ENCODE results near the gene AAK1. TPM values are rescaled to one million over a fixed set of nuclear protein-coding genes. Genes with fewer than 3 reads are reported as not detected.

AAK1 gene
- total RNA-seq, 1 experiment from 2014 or later, result 30.6 TPM

- no peak overlapping the region for H3K27ac ChIP-seq (ENCODE audit: insufficient read length, low read depth, low read length)
- H3K4me1 Mint-ChIP-seq, result no peaks in the 10 kb centered on the region
- no peak overlapping the region for H3K27ac Mint-ChIP-seq
Measured at GRCh38 chr2:69619725-69620124, 23.8 kb downstream of the AAK1 start.

More at GRCh38 chr2:69619725-69620124, 23.8 kb downstream of the AAK1 start:
- no peak overlapping the region for H3K18ac ChIP-seq (ENCODE audit: insufficient read length, low read depth, low read length)
- no peaks in the 10 kb centered on the region for H3K27me3 ChIP-seq (ENCODE audit: insufficient read depth, low read length)
- no peak for DNase-seq
- H2BK120ac ChIP-seq (ENCODE audit: low read depth, low read length, poor library complexity, severe bottlenecking), result no peak overlapping the region
- H3K14ac ChIP-seq (ENCODE audit: insufficient read depth, low read length), result no peak overlapping the region
- no peaks in the 10 kb centered on the region; the same call in 1 of the 2 replicates for H3K4me1 ChIP-seq (ENCODE audit: insufficient read depth, low read length)
- no peak overlapping the region for H2BK12ac ChIP-seq (ENCODE audit: insufficient read length, low read depth, low read length)
- no peak overlapping the region for H3K4ac ChIP-seq (ENCODE audit: low read depth, low read length)
- TF ChIP-seq, protein P1, sequence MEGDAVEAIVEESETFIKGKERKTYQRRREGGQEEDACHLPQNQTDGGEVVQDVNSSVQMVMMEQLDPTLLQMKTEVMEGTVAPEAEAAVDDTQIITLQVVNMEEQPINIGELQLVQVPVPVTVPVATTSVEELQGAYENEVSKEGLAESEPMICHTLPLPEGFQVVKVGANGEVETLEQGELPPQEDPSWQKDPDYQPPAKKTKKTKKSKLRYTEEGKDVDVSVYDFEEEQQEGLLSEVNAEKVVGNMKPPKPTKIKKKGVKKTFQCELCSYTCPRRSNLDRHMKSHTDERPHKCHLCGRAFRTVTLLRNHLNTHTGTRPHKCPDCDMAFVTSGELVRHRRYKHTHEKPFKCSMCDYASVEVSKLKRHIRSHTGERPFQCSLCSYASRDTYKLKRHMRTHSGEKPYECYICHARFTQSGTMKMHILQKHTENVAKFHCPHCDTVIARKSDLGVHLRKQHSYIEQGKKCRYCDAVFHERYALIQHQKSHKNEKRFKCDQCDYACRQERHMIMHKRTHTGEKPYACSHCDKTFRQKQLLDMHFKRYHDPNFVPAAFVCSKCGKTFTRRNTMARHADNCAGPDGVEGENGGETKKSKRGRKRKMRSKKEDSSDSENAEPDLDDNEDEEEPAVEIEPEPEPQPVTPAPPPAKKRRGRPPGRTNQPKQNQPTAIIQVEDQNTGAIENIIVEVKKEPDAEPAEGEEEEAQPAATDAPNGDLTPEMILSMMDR (conservative IDR thresholded peaks at IDR 0.05), result no peak
- no peaks in the 10 kb centered on the region for H3K79me1 ChIP-seq (ENCODE audit: insufficient read depth, low read depth, low read length, poor library complexity, severe bottlenecking)
- H2AK5ac ChIP-seq (ENCODE audit: insufficient read length, low read length), result no peak overlapping the region
- H3K9ac ChIP-seq (ENCODE audit: extremely low read depth, insufficient read length, low read length), result no peak overlapping the region
- no peak overlapping the region for H3K23ac ChIP-seq (ENCODE audit: insufficient read length, low read depth, low read length)
- H3T11ph ChIP-seq (ENCODE audit: low read length), result no peak overlapping the region
- WGBS (ENCODE audit: extremely low coverage, insufficient read length, low lambda C conversion rate), result no CpG with 5 or more reads among the region's 3 CpGs
- no peak overlapping the region for H2BK15ac ChIP-seq (ENCODE audit: low read depth, low read length)
- H2BK20ac ChIP-seq (ENCODE audit: low read depth, low read length, poor library complexity, severe bottlenecking), result no peak overlapping the region
- H4K91ac ChIP-seq (ENCODE audit: insufficient read length, low read depth, low read length), result no peak overlapping the region
- Mint-ChIP-seq H3K9me3 (peaks cover 0 to 2% of the 10 kb centered on the region in 2 experiments; a peak in 1 of 5 replicates), H3K27me3 (ENCODE audit: low read depth) (no peaks in the 10 kb centered on the region), H3K36me3 (ENCODE audit: insufficient read depth in 1 of 3, low read depth in 3 of 3) (peaks cover 3 to 5% (median 4%) of the 10 kb centered on the region in 3 experiments; a peak in 5 of 7 replicates), H3K4me3 (no peak overlapping the region)
- no peak overlapping the region for H3K56ac ChIP-seq (ENCODE audit: insufficient read length, low read depth, low read length)
- no peaks in the 10 kb centered on the region for H3K9me3 ChIP-seq (ENCODE audit: control insufficient read depth, low read depth, low read length)
- no peaks in the 10 kb centered on the region for H4K20me1 ChIP-seq (ENCODE audit: control insufficient read depth, insufficient read depth, insufficient read length)
- no peak overlapping the region for H4K8ac ChIP-seq (replicated peaks; ENCODE audit: insufficient read length, low read depth, low read length)
- H3K23me2 ChIP-seq (ENCODE audit: insufficient read length, low read depth, low read length, poor library complexity, severe bottlenecking), result no peaks in the 10 kb centered on the region
- H3K79me2 ChIP-seq (ENCODE audit: insufficient read depth, low read length), result no peaks in the 10 kb centered on the region; the same call in 1 of the 2 replicates
- no peak overlapping the region for H3K4me2 ChIP-seq (ENCODE audit: insufficient read depth, insufficient read length, low read length)
- no peak overlapping the region for H2AFZ ChIP-seq (ENCODE audit: low read length)
- H4K5ac ChIP-seq (ENCODE audit: insufficient read length, low read depth, low read length), result no peak overlapping the region
- no peak overlapping the region for H2BK5ac ChIP-seq (ENCODE audit: insufficient read length, low read length)
